A673 (cell line): ENCODE results near the gene RAB25. TPM values are rescaled to one million over a fixed set of nuclear protein-coding genes. Genes with fewer than 3 reads are reported as not detected.
A peak's percentile ranks its signal among the peaks of the same experiment; 100 is the strongest.

ENCODE experiments used
- BruUV-seq: library from RNA; stranded (reverse); fragments of 400-500 nt; replicated peaks from 2 replicates; lab custom pipeline; 2021; lab: Mats Ljungman, UMichigan
- CTCF ChIA-PET: fragments of 300-600 bp; sonication (Branson Sonifier 250); formaldehyde crosslinking; loops from one replicate; lab custom pipeline; 2022; ENCODE audit warnings: antibody characterized with exemption; lab: Charles Lee
- POLR2A ChIA-PET: fragments of 300-600 bp; sonication (Branson Sonifier 250); formaldehyde crosslinking; loops from one replicate; lab custom pipeline; 2022; ENCODE audit warnings: antibody characterized with exemption; ENCODE audit not compliant: low non-redundant PET; lab: Charles Lee
- DNase-seq: peaks from one replicate; pipeline ENCODE4 v3.0.0-alpha.2; 2015; ENCODE audit warnings: low spot score
- H3K27ac ChIP-seq: fragments of 200-600 bp; sonication (generic); 2 replicates; pipeline ENCODE4 v1.5.1; 2016; ENCODE audit warnings: mixed run types, low read depth, mild to moderate bottlenecking, mixed read lengths, antibody characterized with exemption, low read length; ENCODE audit not compliant: poor library complexity, severe bottlenecking
- H3K27me3 ChIP-seq: fragments of 200-600 bp; sonication (generic); replicated peaks from 2 replicates; pipeline ENCODE4 v1.6.1; 2017; ENCODE audit warnings: mixed run types, low read depth, mild to moderate bottlenecking, mixed read lengths, antibody characterized with exemption, low read length; ENCODE audit not compliant: insufficient read depth, poor library complexity
- H3K36me3 ChIP-seq: fragments of 200-600 bp; sonication (generic); 2 replicates; pipeline ENCODE4 v1.6.1; 2016; ENCODE audit warnings: mixed run types, mild to moderate bottlenecking, mixed read lengths, antibody characterized with exemption, low read length; ENCODE audit not compliant: insufficient read depth, poor library complexity, severe bottlenecking
- H3K4me1 ChIP-seq: fragments of 200-600 bp; sonication (generic); 2 replicates; pipeline ENCODE4 v1.6.1; 2017; ENCODE audit warnings: mixed run types, mild to moderate bottlenecking, mixed read lengths, antibody characterized with exemption, low read length; ENCODE audit not compliant: insufficient read depth, poor library complexity, severe bottlenecking
- H3K4me3 ChIP-seq: fragments of 200-600 bp; sonication (generic); 2 replicates; pipeline ENCODE4 v1.5.1; 2016; ENCODE audit warnings: low read depth, mixed run types, mild to moderate bottlenecking, mixed read lengths, low read length; ENCODE audit not compliant: poor library complexity, severe bottlenecking
- H3K9me3 ChIP-seq: fragments of 200-600 bp; sonication (generic); 2 replicates; pipeline ENCODE4 v1.6.1; 2016; ENCODE audit warnings: mixed run types, low read depth, mild to moderate bottlenecking, mixed read lengths, antibody characterized with exemption, low read length; ENCODE audit not compliant: poor library complexity, severe bottlenecking
- CTCF ChIP-seq: fragments of 300-800, 200-600 bp; sonication (generic); conservative IDR thresholded peaks from 2 replicates; pipeline ENCODE4 v1.5.1; 2017; ENCODE audit warnings: low read depth, mild to moderate bottlenecking, antibody characterized with exemption, low read length, moderate library complexity, mixed read lengths
- EZH2 ChIP-seq: fragments of 200-600 bp; sonication (generic); IDR thresholded peaks from 2 replicates; pipeline ENCODE4 v1.6.1; 2017; ENCODE audit warnings: borderline replicate concordance, low read depth, mild to moderate bottlenecking, mixed read lengths, antibody characterized with exemption, low read length; ENCODE audit not compliant: poor library complexity, severe bottlenecking
- intact Hi-C: fragments of 100-400 bp; cut with micrococcal nuclease; formaldehyde crosslinking; loops from one replicate; pipeline ENCODE4 v1.10.0; 2022; ENCODE audit not compliant: unreplicated experiment
- total RNA-seq: library from RNA; stranded (reverse); gene quantifications from 2 replicates; pipeline ENCODE4 v1.2.3, GENCODE V29; 2021

RAB25 gene
- total RNA-seq, 1 experiment from 2014 or later = 0.47 TPM

GRCh38 chr1:156112276-156113137 is 51.5 kb downstream of the RAB25 start:
- CTCF ChIA-PET = interaction anchor here (0.5 kb wide), 1 partner anchor 20 kb away, joined by 6 read pairs; no protein-coding TSS in a partner anchor
- peaks cover 25% of the 10 kb centered on the region for H3K4me1 ChIP-seq
- H3K9me3 ChIP-seq = no peaks in the 10 kb centered on the region
- no peaks in the 10 kb centered on the region for H3K27me3 ChIP-seq
- DNase-seq = no peak
- POLR2A ChIA-PET = interaction anchor here (0.6 to 0.8 kb wide), 2 partner anchors 46 to 638 kb away, joined by 3 read pairs; no protein-coding TSS in a partner anchor
- peak overlapping the region; percentile 4 for H3K27ac ChIP-seq
- no peak overlapping the region for H3K4me3 ChIP-seq
- H3K36me3 ChIP-seq = no peaks in the 10 kb centered on the region
- no peak for TF ChIP-seq EZH2
- TF ChIP-seq CTCF = no peak
- intact Hi-C loops = no loop called here
- no TSS peak for BruUV-seq

- CTCF ChIA-PET = interaction anchor here (0.9 to 1.0 kb wide), 2 partner anchors 16 to 17 kb away, joined by 4 to 6 read pairs; no protein-coding TSS in a partner anchor
- DNase-seq = no peak
- BruUV-seq = no TSS peak
- Histone ChIP-seq H3K27ac (peak overlapping the region; percentile 74), H3K9me3 (no peaks in the 10 kb centered on the region), H3K27me3 (no peaks in the 10 kb centered on the region), H3K4me1 (peaks cover 29% of the 10 kb centered on the region), H3K4me3 (peak overlapping the region; percentile 86), H3K36me3 (no peaks in the 10 kb centered on the region)
- TF ChIP-seq CTCF = no peak
- no peak for TF ChIP-seq EZH2
- intact Hi-C loops = no loop called here
- POLR2A ChIA-PET = no interaction called here
Observed at GRCh38 chr1:156113282-156113950, 52.5 kb downstream of the RAB25 start.

GRCh38 chr1:156114101-156114918 is 53.4 kb downstream of the RAB25 start, which contains the start of gene LMNA:
Gene LMNA, plus strand, starts transcription at chr1:156114711. Its CDS starts 208 bp downstream, at chr1:156114919.
- peaks cover 36% of the 10 kb centered on the region for H3K4me1 ChIP-seq
- CTCF ChIA-PET = interaction anchor here (0.6 to 1.0 kb wide), 3 partner anchors 15 to 19 kb away, joined by 3 to 6 read pairs (median 4); no protein-coding TSS in a partner anchor

More at GRCh38 chr1:156114101-156114918, 53.4 kb downstream of the RAB25 start, which contains the start of gene LMNA:
- H3K9me3 ChIP-seq = no peaks in the 10 kb centered on the region
- POLR2A ChIA-PET = interaction anchor here (0.5 kb wide), 2 partner anchors 19 to 53 kb away, joined by 3 to 10 read pairs; no protein-coding TSS in a partner anchor
- intact Hi-C loops = no loop called here
- no peaks in the 10 kb centered on the region for H3K36me3 ChIP-seq
- BruUV-seq = no TSS peak
- TF ChIP-seq CTCF = no peak
- TF ChIP-seq EZH2 = no peak
- H3K27ac ChIP-seq = peak within 1 kb of the TSS; percentile 74
- H3K4me3 ChIP-seq = peak within 1 kb of the TSS; percentile 86
- DNase-seq = peak; percentile 92
- H3K27me3 ChIP-seq = no peaks in the 10 kb centered on the region
